Measurements from ENCODE around the gene GOLGB1.

Gene GOLGB1

GRCh38 chr3:121627211-121627610 is 122.3 kb downstream of the GOLGB1 start:
- no peak for DNase-seq

- DNase-seq: no peak
Observed at GRCh38 chr3:121626495-121626894, 123.0 kb downstream of the GOLGB1 start.

GRCh38 chr3:121624147-121624899 is 125.2 kb downstream of the GOLGB1 start:
- no peak for DNase-seq

GRCh38 chr3:121621491-121621890 is 128.1 kb downstream of the GOLGB1 start:
- DNase-seq: no peak

GRCh38 chr3:121619691-121620090 is 129.8 kb downstream of the GOLGB1 start:
- no peak for DNase-seq
